ENCODE results near the gene CT47A7.
"Not testable (repeated sequence)": the region's sequence is repeated elsewhere in the genome, so short reads cannot be mapped to it uniquely, and the experiment has no call there.

CT47A7 gene

DNA sequence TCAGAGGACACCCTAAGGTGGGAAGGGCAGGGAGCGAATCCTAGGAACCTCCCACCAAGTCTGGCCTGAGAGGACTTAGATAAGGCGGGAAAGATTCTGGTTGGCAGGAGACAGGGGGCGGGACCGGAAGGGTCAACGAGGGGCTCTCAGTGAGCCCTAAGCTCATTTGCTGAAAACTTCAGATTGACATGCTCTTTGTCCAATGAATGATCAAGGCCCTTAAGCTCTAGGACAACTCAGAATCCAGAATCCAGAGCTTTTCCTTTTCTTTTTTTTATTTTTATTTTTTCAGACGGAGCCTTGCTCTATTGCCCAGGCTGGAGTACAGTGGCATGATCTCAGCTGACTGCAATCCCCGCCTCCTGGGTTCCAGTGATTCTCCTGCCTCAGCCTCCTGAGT is at the start of gene CT47A7:
Gene CT47A7, minus strand, starts transcription at position 101 of the 400 bp plus-strand sequence. CDS start 255 bp downstream, outside the sequence.
- H3K4me3 ChIP-seq (ENCODE audit: control insufficient read depth, low read depth, low read length); DNase-seq (ENCODE audit: low read depth): not testable (repeated sequence)

- peak; percentile 57 for DNase-seq (ENCODE audit: low read depth)
- no peak overlapping the region for H3K4me3 ChIP-seq (ENCODE audit: control insufficient read depth, low read depth, low read length)
- TF ChIP-seq CTCF (conservative IDR thresholded peaks at IDR 0.05; ENCODE audit: control insufficient read depth, insufficient read depth, low read depth, low read length), result peak; percentile 47
Observed at GRCh38 chrX:121000589-121000988, 44.2 kb upstream of the CT47A7 start.

DNA sequence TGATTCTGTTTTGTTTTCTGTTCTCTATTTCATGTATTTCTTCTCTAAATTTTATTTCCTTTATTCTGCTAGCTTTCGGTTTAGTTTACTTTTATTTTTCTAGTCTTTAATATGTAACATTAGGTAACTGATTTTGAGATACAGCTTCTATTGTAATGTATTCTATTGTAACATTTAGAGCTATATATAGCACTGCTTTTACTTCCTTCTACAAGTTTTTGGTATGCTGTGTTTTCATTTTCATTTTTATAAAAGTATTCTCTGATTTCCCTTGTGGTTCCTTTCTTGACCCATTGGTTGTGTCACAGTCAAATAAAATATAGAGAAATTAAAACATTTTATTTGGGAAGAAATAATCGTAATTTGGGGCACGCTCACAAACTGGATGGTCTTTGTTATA is 43.0 kb upstream of the CT47A7 start:
- TF ChIP-seq CTCF (conservative IDR thresholded peaks at IDR 0.05; ENCODE audit: control insufficient read depth, insufficient read depth, low read depth, low read length), result no peak
- no peak for DNase-seq (ENCODE audit: low read depth)
- no peak overlapping the region for H3K4me3 ChIP-seq (ENCODE audit: control insufficient read depth, low read depth, low read length)

GRCh38 chrX:120985660-120986059 is 29.3 kb upstream of the CT47A7 start, which contains the start of gene CT47A1:
TSS of gene CT47A1 (minus strand) at chrX:120985760. CDS start at chrX:120985529, 231 bp downstream.
- not testable (repeated sequence) for H3K4me3 ChIP-seq (ENCODE audit: control insufficient read depth, low read depth, low read length); DNase-seq (ENCODE audit: low read depth)

All from fibroblast of mammary gland (primary cell).